NCI-H2227 (cell line): ENCODE results near the gene CTNND1.
"Not testable (repeated sequence)": the region's sequence is repeated elsewhere in the genome, so short reads cannot be mapped to it uniquely, and the experiment has no call there.

Source experiments
- DNase-seq: peaks from one replicate; lab custom pipeline; 2025; ENCODE audit not compliant: unreplicated experiment; lab: John Stamatoyannopoulos, UW

The CTNND1 gene

DNA sequence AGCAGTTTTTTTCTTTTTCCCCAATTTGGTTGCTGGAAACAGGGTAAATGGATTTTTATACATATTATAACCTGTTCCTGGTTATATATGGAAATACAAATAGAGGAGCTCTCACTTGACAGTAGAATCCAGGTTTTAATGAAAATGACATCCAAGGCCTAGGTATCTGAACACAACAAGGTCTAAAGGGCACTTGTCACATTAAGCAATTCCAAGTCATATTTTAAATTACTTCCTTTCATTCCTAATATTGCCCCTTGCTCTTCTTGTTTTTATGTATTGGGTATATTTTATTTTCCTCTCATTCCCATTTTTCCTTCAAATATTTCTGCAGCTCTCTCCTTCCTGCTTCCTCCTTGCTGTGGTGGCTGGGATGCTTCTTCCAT, 27.1 kb downstream of the CTNND1 start:
- no peak for DNase-seq

DNA sequence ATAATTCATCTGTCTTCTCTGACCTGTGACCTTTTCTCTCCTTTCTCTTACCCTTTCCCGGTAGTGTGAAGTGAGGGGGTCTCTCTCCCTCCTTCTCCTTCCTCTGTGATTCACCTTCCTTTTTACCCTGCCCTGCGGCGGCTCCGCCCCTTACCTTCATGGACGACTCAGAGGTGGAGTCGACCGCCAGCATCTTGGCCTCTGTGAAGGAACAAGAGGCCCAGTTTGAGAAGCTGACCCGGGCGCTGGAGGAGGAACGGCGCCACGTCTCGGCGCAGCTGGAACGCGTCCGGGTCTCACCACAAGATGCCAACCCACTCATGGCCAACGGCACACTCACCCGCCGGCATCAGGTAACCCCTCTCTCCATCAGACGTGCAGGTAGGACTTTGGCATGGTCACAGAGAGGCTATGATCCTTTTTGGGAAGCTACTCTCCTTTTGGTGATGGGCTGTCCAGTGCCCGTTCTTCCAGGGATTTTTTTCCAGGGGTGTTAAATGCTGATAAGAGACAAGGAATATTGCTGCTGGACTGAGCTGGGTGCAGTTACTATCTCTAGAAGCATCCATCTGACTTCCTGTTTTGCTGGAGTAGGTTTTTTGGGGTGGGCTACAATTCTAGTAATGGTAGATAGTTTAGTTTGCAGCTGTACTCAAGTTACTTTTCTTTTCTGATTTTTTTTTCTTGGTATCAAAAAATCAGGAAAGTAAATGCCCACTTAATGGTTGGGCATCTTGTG, 29.9 kb downstream of the CTNND1 start:
- DNase-seq = no peak

- DNase-seq = no peak
Measured at GRCh38 chr11:57792060-57792541, 30.5 kb downstream of the CTNND1 start.

- no peak for DNase-seq
Measured at GRCh38 chr11:57792870-57793269, 31.3 kb downstream of the CTNND1 start.

DNA sequence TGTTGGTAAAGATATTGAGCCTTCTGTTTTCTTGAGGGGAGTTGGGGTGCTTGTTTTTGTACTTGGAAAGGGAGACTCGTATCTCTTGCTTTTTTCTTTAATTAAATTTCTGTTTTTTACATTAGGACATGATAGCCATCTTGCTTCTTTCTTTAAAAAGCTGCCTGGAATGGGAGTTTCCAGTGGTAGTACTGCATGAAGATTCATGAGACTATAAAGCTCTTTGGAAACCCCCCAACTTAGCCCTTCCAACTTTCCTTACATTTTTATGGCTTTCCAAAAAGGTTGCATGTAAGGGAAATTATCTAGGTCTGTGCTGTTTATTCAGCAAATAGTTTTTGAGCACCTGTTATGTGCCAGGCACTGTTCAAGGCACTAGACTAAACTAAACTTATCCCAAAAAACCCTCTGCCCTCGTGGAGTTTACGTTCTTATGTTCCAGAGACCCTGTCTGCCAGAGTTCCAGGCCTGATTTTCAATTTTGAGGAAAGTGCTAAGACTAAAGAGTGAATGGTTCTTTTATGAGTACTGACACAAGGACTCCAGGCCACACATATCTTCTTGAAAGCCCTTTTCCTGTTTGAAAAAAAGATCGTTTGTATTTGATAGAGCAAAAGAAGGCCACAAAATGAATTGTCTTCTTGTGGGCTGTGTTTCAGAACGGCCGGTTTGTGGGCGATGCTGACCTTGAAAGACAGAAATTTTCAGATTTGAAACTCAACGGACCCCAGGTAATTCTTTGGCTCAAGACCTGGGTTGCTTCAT, 31.9 kb downstream of the CTNND1 start:
- DNase-seq = no peak

- DNase-seq = no peak
Measured at GRCh38 chr11:57798905-57799559, 37.4 kb downstream of the CTNND1 start.

- DNase-seq = peak; percentile 83
Measured at GRCh38 chr11:57800444-57801182, 39.0 kb downstream of the CTNND1 start.

GRCh38 chr11:57801183-57801485, 39.5 kb downstream of the CTNND1 start:
- no peak for DNase-seq

DNA sequence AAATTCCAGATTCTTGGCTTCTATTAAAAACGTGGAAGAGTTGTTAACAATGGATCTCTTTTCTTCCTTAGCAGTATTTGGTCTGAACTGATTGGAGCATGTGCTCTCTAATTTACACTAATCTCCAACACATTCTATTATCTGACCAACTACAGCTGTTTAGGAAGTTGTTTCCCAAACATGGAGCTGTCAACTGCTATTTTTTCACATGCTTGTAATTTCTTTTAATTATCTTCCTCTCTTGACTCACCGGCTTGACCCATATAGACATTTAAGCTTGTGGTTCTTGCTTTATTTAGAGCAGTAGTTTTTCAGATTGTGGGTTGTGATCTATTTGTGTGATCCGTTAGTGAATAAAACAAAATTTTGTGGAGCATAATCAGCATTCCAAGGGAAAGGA, 40.8 kb downstream of the CTNND1 start:
- no peak for DNase-seq

DNA sequence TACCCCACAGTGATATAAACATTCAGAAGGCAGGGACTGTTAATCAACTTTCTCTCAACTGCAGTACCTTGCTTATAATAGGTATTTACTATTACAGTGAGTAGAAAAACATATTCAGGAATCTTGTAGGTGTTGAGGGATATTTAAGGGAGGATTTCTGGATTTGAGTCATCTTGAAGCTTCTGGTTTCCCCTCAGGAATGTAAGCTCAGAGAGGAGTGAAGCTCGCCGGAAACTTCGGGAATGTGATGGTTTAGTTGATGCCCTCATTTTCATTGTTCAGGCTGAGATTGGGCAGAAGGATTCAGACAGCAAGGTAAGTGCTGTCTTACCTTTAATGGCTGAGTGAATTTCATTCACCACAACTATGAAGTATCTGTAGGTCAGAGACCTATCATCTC, 42.9 kb downstream of the CTNND1 start:
- no peak for DNase-seq

DNA sequence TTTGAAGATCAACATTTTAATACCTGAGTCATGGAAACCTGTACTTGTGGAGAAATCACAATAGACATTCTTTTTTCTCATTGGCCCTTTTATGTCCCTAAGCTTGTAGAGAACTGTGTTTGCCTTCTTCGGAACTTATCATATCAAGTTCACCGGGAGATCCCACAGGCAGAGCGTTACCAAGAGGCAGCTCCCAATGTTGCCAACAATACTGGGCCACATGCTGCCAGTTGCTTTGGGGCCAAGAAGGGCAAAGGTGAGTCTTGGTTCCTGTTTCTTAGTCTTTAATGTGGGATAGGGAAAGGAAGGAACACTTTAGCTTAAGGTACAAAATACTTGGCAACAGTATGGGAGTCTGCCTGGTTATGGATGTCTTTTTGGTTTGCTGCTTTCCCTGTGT, 44.2 kb downstream of the CTNND1 start:
- DNase-seq = no peak

- no peak for DNase-seq
Measured at GRCh38 chr11:57812634-57813033, 51.0 kb downstream of the CTNND1 start.

DNA sequence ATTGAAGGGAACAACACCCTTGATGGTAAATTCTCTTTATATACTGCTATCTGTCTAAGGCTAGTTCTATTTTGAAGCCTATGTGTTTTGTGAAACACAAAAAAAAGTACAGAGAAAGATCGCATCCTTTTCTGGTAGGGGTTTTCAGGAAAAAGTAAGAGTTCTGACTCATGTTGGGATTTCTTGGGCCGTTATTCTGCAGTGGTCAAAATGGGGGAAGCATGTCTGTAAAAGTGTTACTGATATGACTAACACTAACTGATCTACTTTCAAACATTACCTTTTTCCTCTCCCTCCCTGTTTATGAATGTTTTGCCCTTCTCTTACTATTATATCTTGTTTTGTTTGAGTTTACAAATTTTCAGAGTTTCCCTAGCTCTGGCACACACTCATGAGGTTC, 53.9 kb downstream of the CTNND1 start:
- DNase-seq = no peak

DNA sequence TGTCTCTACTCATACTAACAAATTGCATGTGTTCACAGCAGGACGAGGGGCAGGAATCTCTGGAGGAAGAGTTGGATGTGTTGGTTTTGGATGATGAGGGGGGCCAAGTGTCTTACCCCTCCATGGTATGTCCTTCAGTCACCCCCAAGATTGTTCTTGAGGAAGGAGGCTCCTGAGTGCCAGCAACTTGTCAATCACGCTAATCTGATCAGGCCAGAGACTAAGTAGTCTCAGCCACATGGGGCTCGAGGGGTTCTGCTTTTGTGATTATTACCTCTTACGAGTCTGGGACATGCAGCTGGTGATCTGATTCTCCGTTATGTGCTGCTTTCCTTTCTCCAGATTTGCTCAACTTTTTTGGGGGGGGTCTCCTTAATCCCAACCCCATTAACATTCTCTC, 54.3 kb downstream of the CTNND1 start:
- DNase-seq = no peak

- no peak for DNase-seq
Measured at GRCh38 chr11:57818812-57819211, 57.2 kb downstream of the CTNND1 start.

DNA sequence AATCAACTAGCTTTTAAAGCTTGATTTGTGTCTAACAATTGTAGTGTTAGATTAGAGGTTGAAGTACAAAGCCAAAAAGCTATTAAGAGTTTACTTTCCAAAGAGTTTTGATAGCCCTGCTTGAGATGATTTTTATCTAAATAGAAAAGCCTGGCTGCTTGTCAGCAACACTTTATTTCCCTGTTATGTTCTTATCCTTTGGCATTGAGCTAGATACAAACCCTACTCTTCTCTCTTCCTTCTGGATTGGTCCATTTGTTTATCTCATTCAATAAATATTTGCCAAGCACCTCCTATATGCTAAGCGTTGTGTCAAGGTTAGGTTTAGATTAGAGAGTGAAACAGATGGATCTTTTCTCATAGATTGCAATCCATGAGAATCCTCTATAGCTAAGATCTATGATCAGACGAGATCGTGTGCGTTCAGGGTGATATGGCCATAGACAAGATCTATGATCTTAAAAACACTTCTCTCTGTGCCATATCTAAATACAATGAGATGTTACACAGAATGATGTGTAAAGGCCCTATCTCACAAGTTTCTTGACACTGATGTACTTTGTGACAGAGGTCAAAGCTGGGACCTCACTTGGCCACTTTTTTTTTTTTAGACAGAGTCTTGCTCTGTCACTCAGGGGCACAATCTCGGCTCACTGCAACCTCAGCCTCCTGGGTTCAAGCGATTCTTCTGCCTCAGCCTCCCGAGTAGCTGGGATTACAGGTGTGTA, 57.8 kb downstream of the CTNND1 start:
- DNase-seq = no peak

GRCh38 chr11:57823859-57824258, 62.3 kb downstream of the CTNND1 start:
- DNase-seq = no peak

GRCh38 chr11:57834852-57835251, 73.2 kb downstream of the CTNND1 start:
- no peak for DNase-seq

- DNase-seq = not testable (repeated sequence)
Measured at GRCh38 chr11:57838609-57839008, 77.0 kb downstream of the CTNND1 start.

GRCh38 chr11:57842873-57843272, 81.3 kb downstream of the CTNND1 start:
- DNase-seq = no peak

DNA sequence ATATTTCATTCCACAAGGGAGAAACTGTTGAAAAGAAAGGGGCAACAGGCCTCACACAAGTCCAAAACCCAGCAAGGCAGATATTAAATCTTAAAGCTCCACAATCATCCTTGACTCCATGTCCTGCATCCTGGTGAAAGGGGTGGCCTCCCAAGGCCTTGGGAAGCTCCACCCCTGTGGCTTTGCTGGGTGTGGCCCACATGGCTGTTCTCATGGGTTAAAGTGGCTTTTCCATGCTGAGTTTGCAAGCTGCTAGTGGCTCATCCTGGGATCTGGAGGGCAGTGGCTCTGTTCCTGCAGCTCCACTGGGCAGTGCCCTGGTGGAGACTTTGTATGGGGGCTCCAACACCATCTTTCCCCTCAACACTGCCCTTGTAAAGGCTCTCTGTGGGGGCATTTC, 106.4 kb downstream of the CTNND1 start:
- no peak for DNase-seq
